ENCODE measurements around the gene FRMD8. TPM values are rescaled to one million over a fixed set of nuclear protein-coding genes. Genes with fewer than 3 reads are reported as not detected.

FRMD8 gene
- total and polyA plus RNA-seq, 2 experiments from 2014 or later = 25.7 to 31.0 TPM

DNA sequence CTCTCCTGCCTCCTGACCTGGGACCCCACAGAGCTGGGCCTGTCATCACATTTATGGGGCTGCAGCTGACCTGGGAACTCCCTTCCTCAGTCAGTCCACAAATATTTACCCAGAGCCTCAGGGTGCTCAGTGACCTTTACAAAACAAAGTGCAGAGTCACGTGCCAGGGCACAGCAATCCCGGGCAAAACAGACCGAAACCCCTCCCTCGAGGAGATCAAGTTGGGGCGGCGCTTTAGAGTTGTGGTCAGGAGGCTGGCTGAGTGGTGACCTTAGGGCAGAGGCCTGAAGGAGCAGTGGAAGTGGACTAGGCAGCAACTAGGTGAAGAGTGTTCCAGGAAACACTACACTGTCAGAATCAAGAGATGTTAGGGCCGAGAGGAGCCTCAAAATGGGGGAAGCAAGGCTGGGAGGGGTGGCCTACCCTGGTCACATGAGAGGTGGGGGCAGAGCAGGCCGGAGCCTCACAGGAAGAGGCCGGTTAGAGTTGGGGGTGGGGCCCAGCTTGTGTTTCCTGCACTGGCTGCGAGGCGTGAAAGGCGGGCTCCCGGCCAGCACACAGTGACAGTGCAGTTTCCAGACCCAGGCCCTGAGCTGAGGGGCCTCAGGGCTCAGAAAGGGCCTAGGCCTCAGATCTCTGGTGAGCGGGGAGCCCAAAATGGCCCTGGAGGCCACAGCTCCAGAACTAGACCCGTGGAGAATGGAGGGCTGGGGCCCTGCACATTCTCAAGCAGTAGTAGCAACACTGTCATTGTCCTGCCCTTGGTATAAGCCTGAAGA lies 32.4 kb downstream of the FRMD8 start:
- H2AFZ ChIP-seq = no peak overlapping the region
- H3K79me2 ChIP-seq = peaks cover 55% of the 10 kb centered on the region
- no peak for TF ChIP-seq EZH2 (IDR thresholded peaks at IDR 0.05; ENCODE audit: borderline replicate concordance)
- TF ChIP-seq, protein P1, sequence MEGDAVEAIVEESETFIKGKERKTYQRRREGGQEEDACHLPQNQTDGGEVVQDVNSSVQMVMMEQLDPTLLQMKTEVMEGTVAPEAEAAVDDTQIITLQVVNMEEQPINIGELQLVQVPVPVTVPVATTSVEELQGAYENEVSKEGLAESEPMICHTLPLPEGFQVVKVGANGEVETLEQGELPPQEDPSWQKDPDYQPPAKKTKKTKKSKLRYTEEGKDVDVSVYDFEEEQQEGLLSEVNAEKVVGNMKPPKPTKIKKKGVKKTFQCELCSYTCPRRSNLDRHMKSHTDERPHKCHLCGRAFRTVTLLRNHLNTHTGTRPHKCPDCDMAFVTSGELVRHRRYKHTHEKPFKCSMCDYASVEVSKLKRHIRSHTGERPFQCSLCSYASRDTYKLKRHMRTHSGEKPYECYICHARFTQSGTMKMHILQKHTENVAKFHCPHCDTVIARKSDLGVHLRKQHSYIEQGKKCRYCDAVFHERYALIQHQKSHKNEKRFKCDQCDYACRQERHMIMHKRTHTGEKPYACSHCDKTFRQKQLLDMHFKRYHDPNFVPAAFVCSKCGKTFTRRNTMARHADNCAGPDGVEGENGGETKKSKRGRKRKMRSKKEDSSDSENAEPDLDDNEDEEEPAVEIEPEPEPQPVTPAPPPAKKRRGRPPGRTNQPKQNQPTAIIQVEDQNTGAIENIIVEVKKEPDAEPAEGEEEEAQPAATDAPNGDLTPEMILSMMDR (IDR thresholded peaks at IDR 0.05; ENCODE audit: poor library complexity) = no peak
- TF ChIP-seq EZH2phosphoT487 (IDR thresholded peaks at IDR 0.05; ENCODE audit: low read depth, severe bottlenecking, unreplicated experiment) = no peak
- peaks cover 48% of the 10 kb centered on the region for H3K4me1 ChIP-seq (ENCODE audit: insufficient read depth)
- no peaks in the 10 kb centered on the region for H3K9me3 ChIP-seq (ENCODE audit: low read depth)
- H3K4me3 ChIP-seq = peak overlapping the region; percentile 18
- DNase-seq (ENCODE audit: low spot score) = peak; percentile 97
- peak overlapping the region; percentile 91 for H3K4me2 ChIP-seq
- H3K36me3 ChIP-seq (replicated peaks; ENCODE audit: insufficient read depth, low read depth) = no peaks in the 10 kb centered on the region
- no peaks in the 10 kb centered on the region for H3K27me3 ChIP-seq
- WGBS (ENCODE audit: low lambda C conversion rate, missing lambda C conversion rate) = 4% methylated on average over 15 of the region's 15 CpGs
- H3K27ac ChIP-seq = peak overlapping the region; percentile 100
- H3K9me2 ChIP-seq (replicated peaks; ENCODE audit: insufficient read depth) = no peaks in the 10 kb centered on the region
- peaks cover 11% of the 10 kb centered on the region for H4K20me1 ChIP-seq (ENCODE audit: insufficient read depth, poor library complexity, severe bottlenecking)

DNA sequence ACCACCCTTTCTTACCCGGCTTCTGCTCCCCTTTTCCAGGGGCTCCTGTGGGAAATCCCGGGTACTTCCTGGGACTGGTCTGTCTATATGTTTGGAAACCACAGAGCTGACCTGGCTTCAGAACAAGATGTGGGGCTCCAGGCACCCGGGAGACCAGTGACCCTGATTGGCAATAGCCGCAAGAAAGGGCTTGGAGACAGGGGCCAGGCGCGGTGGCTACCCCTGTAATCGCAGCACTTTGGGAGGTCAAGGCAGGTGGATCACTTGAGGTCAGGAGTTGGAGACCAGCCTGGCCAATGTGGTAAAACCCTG lies 33.0 kb downstream of the FRMD8 start:
- Histone ChIP-seq H3K27ac (peak overlapping the region; percentile 100), H3K27me3 (no peaks in the 10 kb centered on the region), H3K9me2 (replicated peaks; ENCODE audit: insufficient read depth) (no peaks in the 10 kb centered on the region), H3K4me2 (peak overlapping the region; percentile 91), H2AFZ (no peak overlapping the region), H3K4me3 (peak overlapping the region; percentile 18), H3K4me1 (ENCODE audit: insufficient read depth) (peaks cover 48% of the 10 kb centered on the region), H3K9me3 (ENCODE audit: low read depth) (no peaks in the 10 kb centered on the region), H4K20me1 (ENCODE audit: insufficient read depth, poor library complexity, severe bottlenecking) (peaks cover 16% of the 10 kb centered on the region), H3K79me2 (peaks cover 60% of the 10 kb centered on the region), H3K36me3 (replicated peaks; ENCODE audit: insufficient read depth, low read depth) (no peaks in the 10 kb centered on the region)
- DNase-seq (ENCODE audit: low spot score) = no peak
- 56% methylated on average over 7 of the region's 7 CpGs for WGBS (ENCODE audit: low lambda C conversion rate, missing lambda C conversion rate)
- no peak for TF ChIP-seq EZH2 (IDR thresholded peaks at IDR 0.05; ENCODE audit: borderline replicate concordance)
- no peak for TF ChIP-seq EZH2phosphoT487 (IDR thresholded peaks at IDR 0.05; ENCODE audit: low read depth, severe bottlenecking, unreplicated experiment)
- TF ChIP-seq, protein P1 (IDR thresholded peaks at IDR 0.05; ENCODE audit: poor library complexity) = no peak

DNA sequence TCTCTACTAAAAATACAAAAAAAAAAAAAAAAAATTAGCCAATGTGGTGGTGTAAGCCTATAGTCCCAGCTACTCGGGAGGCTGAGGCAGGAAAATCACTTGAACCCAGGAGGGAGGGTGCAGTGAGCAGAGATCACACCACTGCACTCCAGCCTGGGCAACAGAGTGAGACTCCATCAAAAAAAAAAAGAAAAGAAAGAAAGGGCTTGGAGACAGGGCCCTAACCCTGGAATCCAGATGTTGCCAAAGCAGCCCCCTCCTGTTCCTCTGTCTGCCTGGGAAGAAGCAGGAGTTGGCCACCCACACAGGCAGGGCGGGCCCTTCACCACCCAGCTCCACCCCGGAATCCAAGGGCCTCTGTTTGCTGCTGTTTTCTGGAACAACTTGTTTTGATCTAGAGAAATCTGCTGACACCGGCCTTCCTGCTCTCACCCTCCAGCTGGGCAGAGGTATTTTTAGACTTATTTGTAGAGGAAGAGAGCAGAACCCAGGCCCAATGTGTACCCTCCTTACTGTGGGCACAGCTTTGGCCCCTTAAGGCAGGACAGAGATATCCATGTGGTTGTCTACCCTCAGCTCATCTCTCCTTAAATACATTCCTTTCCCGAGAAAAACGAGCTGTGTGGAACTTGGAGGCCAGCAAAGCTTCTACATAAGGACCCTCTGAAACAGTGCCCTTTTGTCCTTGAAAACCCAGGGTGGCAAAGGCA lies 33.5 kb downstream of the FRMD8 start:
- WGBS (ENCODE audit: low lambda C conversion rate, missing lambda C conversion rate) = 10% methylated on average over 6 of the region's 6 CpGs
- peaks cover 48% of the 10 kb centered on the region for H3K4me1 ChIP-seq (ENCODE audit: insufficient read depth)

More for the DNA sequence above, 33.5 kb downstream of the FRMD8 start:
- no peak overlapping the region for H3K4me3 ChIP-seq
- DNase-seq (ENCODE audit: low spot score) = peak; percentile 94
- no peak for TF ChIP-seq EZH2phosphoT487 (IDR thresholded peaks at IDR 0.05; ENCODE audit: low read depth, severe bottlenecking, unreplicated experiment)
- TF ChIP-seq, protein P1 (IDR thresholded peaks at IDR 0.05; ENCODE audit: poor library complexity) = no peak
- no peak for TF ChIP-seq EZH2 (IDR thresholded peaks at IDR 0.05; ENCODE audit: borderline replicate concordance)
- H3K27ac ChIP-seq = peak overlapping the region; percentile 100
- H4K20me1 ChIP-seq (ENCODE audit: insufficient read depth, poor library complexity, severe bottlenecking) = peaks cover 21% of the 10 kb centered on the region
- H3K9me3 ChIP-seq (ENCODE audit: low read depth) = no peaks in the 10 kb centered on the region
- peak overlapping the region; percentile 91 for H3K4me2 ChIP-seq
- H3K9me2 ChIP-seq (replicated peaks; ENCODE audit: insufficient read depth) = no peaks in the 10 kb centered on the region
- peaks cover 65% of the 10 kb centered on the region for H3K79me2 ChIP-seq
- H3K27me3 ChIP-seq = no peaks in the 10 kb centered on the region
- H3K36me3 ChIP-seq (replicated peaks; ENCODE audit: insufficient read depth, low read depth) = no peaks in the 10 kb centered on the region
- no peak overlapping the region for H2AFZ ChIP-seq
